Measurements from ENCODE around the gene ADGRL3. TPM values are rescaled to one million over a fixed set of nuclear protein-coding genes. Genes with fewer than 3 reads are reported as not detected.

ADGRL3 gene
- total RNA-seq, 2 experiments from 2014 or later: not detected

GRCh38 chr4:61596606-61597340 lies 396.6 kb downstream of the ADGRL3 start:
- CTCF ChIA-PET: no interaction called here
- POLR2A ChIA-PET: interaction anchor here (0.6 kb wide), 1 partner anchor 12 kb away, joined by 3 read pairs; no protein-coding TSS in a partner anchor

GRCh38 chr4:61603086-61603485 lies 403.0 kb downstream of the ADGRL3 start:
- no peak overlapping the region for H3K4me3 Mint-ChIP-seq
- no peaks in the 10 kb centered on the region for H3K4me1 Mint-ChIP-seq (ENCODE audit: low read depth)
- peaks cover 6% of the 10 kb centered on the region for H3K9me3 Mint-ChIP-seq
- TF ChIP-seq CTCF (IDR thresholded peaks at IDR 0.05): no peak
- no peaks in the 10 kb centered on the region for H3K27me3 Mint-ChIP-seq
- H3K27ac Mint-ChIP-seq: no peak overlapping the region
- intact Hi-C loops (cut with micrococcal nuclease): no loop called here
- ChIA-PET POLR2A (no interaction called here), CTCF (no interaction called here)
- DNase-seq (no peak), ATAC-seq (no peak)
- no peaks in the 10 kb centered on the region for H3K36me3 Mint-ChIP-seq (ENCODE audit: low read depth)

More at GRCh38 chr4:61596606-61597340, 396.6 kb downstream of the ADGRL3 start:
- DNase-seq: no peak
- ATAC-seq: no peak
- no peaks in the 10 kb centered on the region for H3K27me3 Mint-ChIP-seq
- H3K36me3 Mint-ChIP-seq (ENCODE audit: low read depth): no peaks in the 10 kb centered on the region
- no peaks in the 10 kb centered on the region for H3K4me1 Mint-ChIP-seq (ENCODE audit: low read depth)
- H3K27ac Mint-ChIP-seq: no peak overlapping the region
- TF ChIP-seq CTCF (IDR thresholded peaks at IDR 0.05): no peak
- H3K9me3 Mint-ChIP-seq: peaks cover 9% of the 10 kb centered on the region
- no peak overlapping the region for H3K4me3 Mint-ChIP-seq
- intact Hi-C loops (cut with micrococcal nuclease): no loop called here

- ChIA-PET CTCF (no interaction called here), POLR2A (no interaction called here)
- no peak overlapping the region for H3K27ac Mint-ChIP-seq
- intact Hi-C loops (cut with micrococcal nuclease): no loop called here
- no peak for DNase-seq
- ATAC-seq: no peak
- H3K36me3 Mint-ChIP-seq (ENCODE audit: low read depth): no peaks in the 10 kb centered on the region
- TF ChIP-seq CTCF (IDR thresholded peaks at IDR 0.05): no peak
- no peak overlapping the region for H3K4me3 Mint-ChIP-seq
- peaks cover 6% of the 10 kb centered on the region for H3K9me3 Mint-ChIP-seq
- H3K4me1 Mint-ChIP-seq (ENCODE audit: low read depth): no peaks in the 10 kb centered on the region
- no peaks in the 10 kb centered on the region for H3K27me3 Mint-ChIP-seq
These were observed 403.9 kb downstream of the ADGRL3 start for GRCh38 chr4:61604054-61604453.

GRCh38 chr4:61605984-61606383 lies 405.9 kb downstream of the ADGRL3 start:
- peaks cover 6% of the 10 kb centered on the region for H3K9me3 Mint-ChIP-seq
- no peak for TF ChIP-seq CTCF (IDR thresholded peaks at IDR 0.05)
- no peak overlapping the region for H3K27ac Mint-ChIP-seq
- no peaks in the 10 kb centered on the region for H3K27me3 Mint-ChIP-seq
- ChIA-PET POLR2A (no interaction called here), CTCF (no interaction called here)
- H3K4me3 Mint-ChIP-seq: no peak overlapping the region
- no peak for DNase-seq
- no peaks in the 10 kb centered on the region for H3K36me3 Mint-ChIP-seq (ENCODE audit: low read depth)
- H3K4me1 Mint-ChIP-seq (ENCODE audit: low read depth): no peaks in the 10 kb centered on the region
- intact Hi-C loops (cut with micrococcal nuclease): no loop called here
- no peak for ATAC-seq

- Mint-ChIP-seq H3K9me3 (peaks cover 4% of the 10 kb centered on the region), H3K4me1 (ENCODE audit: low read depth) (no peaks in the 10 kb centered on the region), H3K27ac (no peak overlapping the region), H3K4me3 (no peak overlapping the region), H3K27me3 (no peaks in the 10 kb centered on the region), H3K36me3 (ENCODE audit: low read depth) (no peaks in the 10 kb centered on the region)
- ATAC-seq (no peak), DNase-seq (no peak)
- ChIA-PET POLR2A (no interaction called here), CTCF (no interaction called here)
- TF ChIP-seq CTCF (IDR thresholded peaks at IDR 0.05): no peak
- intact Hi-C loops (cut with micrococcal nuclease): no loop called here
These were observed 414.1 kb downstream of the ADGRL3 start for GRCh38 chr4:61614231-61614630.
